ENCODE data around the gene PPP1R7.
"Not testable (repeated sequence)": the region's sequence is repeated elsewhere in the genome, so short reads cannot be mapped to it uniquely, and the experiment has no call there.

The PPP1R7 gene

GRCh38 chr2:241197246-241197645, 47.0 kb downstream of the PPP1R7 start:
- not testable (repeated sequence) for DNase-seq (ENCODE audit: low spot score)

GRCh38 chr2:241197947-241198346, 47.7 kb downstream of the PPP1R7 start:
- no peak for DNase-seq (ENCODE audit: low spot score)

- no peak for DNase-seq (ENCODE audit: low spot score)
These were observed 48.4 kb downstream of the PPP1R7 start for GRCh38 chr2:241198381-241199279.

GRCh38 chr2:241199286-241199685, 49.0 kb downstream of the PPP1R7 start:
- DNase-seq (ENCODE audit: low spot score), result no peak

- DNase-seq (ENCODE audit: low spot score), result no peak
These were observed 49.9 kb downstream of the PPP1R7 start for GRCh38 chr2:241199897-241200821.

GRCh38 chr2:241200822-241201395, 50.6 kb downstream of the PPP1R7 start:
- DNase-seq (ENCODE audit: low spot score), result no peak

- no peak for DNase-seq (ENCODE audit: low spot score)
These were observed 51.4 kb downstream of the PPP1R7 start for GRCh38 chr2:241201445-241202267.

GRCh38 chr2:241202268-241202585, 52.0 kb downstream of the PPP1R7 start:
- no peak for DNase-seq (ENCODE audit: low spot score)

- no peak for DNase-seq (ENCODE audit: low spot score)
These were observed 52.4 kb downstream of the PPP1R7 start for GRCh38 chr2:241202681-241203080.

- no peak for DNase-seq (ENCODE audit: low spot score)
These were observed 53.1 kb downstream of the PPP1R7 start for GRCh38 chr2:241203218-241204009.

GRCh38 chr2:241204010-241204384, 53.7 kb downstream of the PPP1R7 start:
- no peak for DNase-seq (ENCODE audit: low spot score)

- no peak for DNase-seq (ENCODE audit: low spot score)
These were observed 54.2 kb downstream of the PPP1R7 start for GRCh38 chr2:241204490-241204889.

GRCh38 chr2:241205086-241205485, 54.8 kb downstream of the PPP1R7 start:
- no peak for DNase-seq (ENCODE audit: low spot score)

GRCh38 chr2:241207151-241207550, 56.9 kb downstream of the PPP1R7 start:
- DNase-seq (ENCODE audit: low spot score), result no peak

GRCh38 chr2:241207641-241208040, 57.4 kb downstream of the PPP1R7 start:
- no peak for DNase-seq (ENCODE audit: low spot score)

- DNase-seq (ENCODE audit: low spot score), result no peak
These were observed 57.8 kb downstream of the PPP1R7 start for GRCh38 chr2:241208058-241208457.

- DNase-seq (ENCODE audit: low spot score), result no peak
These were observed 59.0 kb downstream of the PPP1R7 start for GRCh38 chr2:241209271-241209670.

- DNase-seq (ENCODE audit: low spot score), result no peak
These were observed 61.0 kb downstream of the PPP1R7 start for GRCh38 chr2:241211276-241211675.

- DNase-seq (ENCODE audit: low spot score), result no peak
These were observed 62.8 kb downstream of the PPP1R7 start for GRCh38 chr2:241213041-241213440.

- DNase-seq (ENCODE audit: low spot score), result no peak
These were observed 63.3 kb downstream of the PPP1R7 start for GRCh38 chr2:241213567-241213966.

GRCh38 chr2:241214209-241214608, 63.9 kb downstream of the PPP1R7 start:
- no peak for DNase-seq (ENCODE audit: low spot score)
